ENCODE data around the gene ERI2. TPM values are rescaled to one million over a fixed set of nuclear protein-coding genes. Genes with fewer than 3 reads are reported as not detected.

Gene ERI2
- total RNA-seq, 5 donors from 2014 or later (not counting 1 experiment from before 2014, with no cell fraction given), result 2.3 to 3.0 (median 2.4) TPM

- ATAC-seq (replicated peaks in 1 of 4), result no peak
- H3K4me1 ChIP-seq (ENCODE audit: control insufficient read depth in 1 of 2, extremely low read depth in 1 of 2, insufficient read depth in 2 of 2, low read length in 2 of 2), result peaks cover 7 to 18% of the 10 kb centered on the region in 2 experiments
- no peak overlapping the region for H3K27ac ChIP-seq (ENCODE audit: low read length)
- H3K27ac Mint-ChIP-seq, result no peak overlapping the region
- ChIA-PET POLR2A (no interaction called here), CTCF (no interaction called here)
- no peaks in the 10 kb centered on the region for H3K27me3 ChIP-seq (replicated peaks in 1 of 2; ENCODE audit: control insufficient read depth in 2 of 2, extremely low read depth in 1 of 2, insufficient read depth in 2 of 2, low read length in 1 of 2)
- no peaks in the 10 kb centered on the region for H3K36me3 ChIP-seq (ENCODE audit: control insufficient read depth in 2 of 2, extremely low read depth in 1 of 2, insufficient read depth in 1 of 2, low read length in 1 of 2)
- no peaks in the 10 kb centered on the region for H3K9me3 ChIP-seq
- no CpG with 5 or more reads among the region's 2 CpGs for WGBS (ENCODE audit: insufficient coverage)
- peaks cover 22% of the 10 kb centered on the region for H3K36me3 Mint-ChIP-seq
- DNase-seq, result no peak
- no peak overlapping the region for H3K4me3 Mint-ChIP-seq
- no peaks in the 10 kb centered on the region for H3K27me3 Mint-ChIP-seq
- peaks cover 7 to 26% (median 16%) of the 10 kb centered on the region in 3 donors for H3K9me3 Mint-ChIP-seq
- H3K4me3 ChIP-seq (ENCODE audit: control insufficient read depth in 1 of 2, extremely low read depth in 1 of 2, low read length in 1 of 2), result no peak overlapping the region
- peaks cover 11 to 13% (median 11%) of the 10 kb centered on the region in 3 donors for H3K4me1 Mint-ChIP-seq
Observed at GRCh38 chr16:20839504-20839903, 33.2 kb upstream of the ERI2 start.

- no peak overlapping the region for H3K4me3 Mint-ChIP-seq
- Histone ChIP-seq H3K27me3 (replicated peaks in 1 of 2; ENCODE audit: control insufficient read depth in 2 of 2, extremely low read depth in 1 of 2, insufficient read depth in 2 of 2, low read length in 1 of 2) (no peaks in the 10 kb centered on the region), H3K36me3 (ENCODE audit: control insufficient read depth in 2 of 2, extremely low read depth in 1 of 2, insufficient read depth in 1 of 2, low read length in 1 of 2) (no peaks in the 10 kb centered on the region), H3K4me3 (ENCODE audit: control insufficient read depth in 1 of 2, extremely low read depth in 1 of 2, low read length in 1 of 2) (no peak overlapping the region), H3K4me1 (ENCODE audit: control insufficient read depth in 1 of 2, extremely low read depth in 1 of 2, insufficient read depth in 2 of 2, low read length in 2 of 2) (peaks cover 0 to 6% of the 10 kb centered on the region in 2 experiments), H3K9me3 (no peaks in the 10 kb centered on the region), H3K27ac (ENCODE audit: low read length) (no peak overlapping the region)
- POLR2A ChIA-PET, result no interaction called here
- CTCF ChIA-PET, result no interaction called here
- peaks cover 0 to under 1% (median 0%) of the 10 kb centered on the region in 3 donors for H3K4me1 Mint-ChIP-seq
- H3K27me3 Mint-ChIP-seq, result no peaks in the 10 kb centered on the region
- H3K36me3 Mint-ChIP-seq, result peaks cover 22% of the 10 kb centered on the region
- no peak overlapping the region for H3K27ac Mint-ChIP-seq
- no peak for DNase-seq
- peaks cover 9 to 28% (median 16%) of the 10 kb centered on the region in 3 donors for H3K9me3 Mint-ChIP-seq
- 100% methylated on average over 1 of the region's 1 CpG for WGBS (ENCODE audit: insufficient coverage)
- ATAC-seq (replicated peaks in 1 of 4), result no peak
Observed at GRCh38 chr16:20838240-20838639, 32.0 kb upstream of the ERI2 start.

- Mint-ChIP-seq H3K36me3 (peaks cover 22% of the 10 kb centered on the region), H3K4me3 (no peak overlapping the region), H3K9me3 (peaks cover 9 to 28% (median 16%) of the 10 kb centered on the region in 3 donors), H3K4me1 (no peaks in the 10 kb centered on the region), H3K27ac (no peak overlapping the region), H3K27me3 (no peaks in the 10 kb centered on the region)
- Histone ChIP-seq H3K27me3 (replicated peaks in 1 of 2; ENCODE audit: control insufficient read depth in 2 of 2, extremely low read depth in 1 of 2, insufficient read depth in 2 of 2, low read length in 1 of 2) (no peaks in the 10 kb centered on the region), H3K4me3 (ENCODE audit: control insufficient read depth in 1 of 2, extremely low read depth in 1 of 2, low read length in 1 of 2) (no peak overlapping the region), H3K4me1 (ENCODE audit: control insufficient read depth in 1 of 2, extremely low read depth in 1 of 2, insufficient read depth in 2 of 2, low read length in 2 of 2) (no peaks in the 10 kb centered on the region), H3K36me3 (ENCODE audit: control insufficient read depth in 2 of 2, extremely low read depth in 1 of 2, insufficient read depth in 1 of 2, low read length in 1 of 2) (no peaks in the 10 kb centered on the region), H3K27ac (ENCODE audit: low read length) (no peak overlapping the region), H3K9me3 (no peaks in the 10 kb centered on the region)
- no CpG with 5 or more reads among the region's 2 CpGs for WGBS (ENCODE audit: insufficient coverage)
- ChIA-PET CTCF (no interaction called here), POLR2A (no interaction called here)
- ATAC-seq (replicated peaks in 1 of 4), result no peak
- DNase-seq, result no peak
Observed at GRCh38 chr16:20833086-20833485, 26.8 kb upstream of the ERI2 start.

DNA sequence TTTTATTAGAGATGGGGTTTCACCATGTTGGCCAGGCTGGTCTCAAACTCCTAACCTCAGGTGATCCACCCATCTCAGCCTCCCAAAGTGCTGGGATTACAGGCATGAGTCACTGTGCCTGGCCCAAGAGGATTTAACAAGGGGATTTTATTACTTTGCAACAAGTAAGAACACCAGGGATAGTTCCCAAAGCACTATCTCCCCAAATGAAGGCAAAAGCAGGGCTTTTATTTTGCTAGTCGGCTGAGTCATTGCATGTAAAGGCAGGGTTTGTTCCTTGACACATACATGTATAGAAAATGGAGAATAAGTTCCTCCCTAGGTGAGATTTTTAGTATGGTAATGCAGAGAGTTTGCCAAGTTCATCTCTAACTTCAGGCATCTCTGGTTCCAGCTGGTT is 24.1 kb upstream of the ERI2 start:
- no peak for ATAC-seq (replicated peaks in 1 of 4)

GRCh38 chr16:20829536-20829935 is 23.3 kb upstream of the ERI2 start:
- Mint-ChIP-seq H3K36me3 (no peaks in the 10 kb centered on the region), H3K4me1 (no peaks in the 10 kb centered on the region), H3K27me3 (no peaks in the 10 kb centered on the region), H3K4me3 (no peak overlapping the region), H3K27ac (no peak overlapping the region), H3K9me3 (peaks cover 0 to 2% (median 2%) of the 10 kb centered on the region in 3 donors)
- no peaks in the 10 kb centered on the region for H3K36me3 ChIP-seq (ENCODE audit: control insufficient read depth in 2 of 2, extremely low read depth in 1 of 2, insufficient read depth in 1 of 2, low read length in 1 of 2)
- DNase-seq, result no peak
- H3K9me3 ChIP-seq, result no peaks in the 10 kb centered on the region
- no peaks in the 10 kb centered on the region for H3K4me1 ChIP-seq (ENCODE audit: control insufficient read depth in 1 of 2, extremely low read depth in 1 of 2, insufficient read depth in 2 of 2, low read length in 2 of 2)
- H3K4me3 ChIP-seq (ENCODE audit: control insufficient read depth in 1 of 2, extremely low read depth in 1 of 2, low read length in 1 of 2), result no peak overlapping the region
- no peak for ATAC-seq (replicated peaks in 1 of 4)
- no peaks in the 10 kb centered on the region for H3K27me3 ChIP-seq (replicated peaks in 1 of 2; ENCODE audit: control insufficient read depth in 2 of 2, extremely low read depth in 1 of 2, insufficient read depth in 2 of 2, low read length in 1 of 2)
- 100% methylated on average over 1 of the region's 1 CpG for WGBS (ENCODE audit: insufficient coverage)
- no peak overlapping the region for H3K27ac ChIP-seq (ENCODE audit: low read length)
- CTCF ChIA-PET, result no interaction called here
- POLR2A ChIA-PET, result no interaction called here

More for the DNA sequence above, 24.1 kb upstream of the ERI2 start:
- Histone ChIP-seq H3K9me3 (no peaks in the 10 kb centered on the region), H3K4me3 (ENCODE audit: control insufficient read depth in 1 of 2, extremely low read depth in 1 of 2, low read length in 1 of 2) (no peak overlapping the region), H3K27me3 (replicated peaks in 1 of 2; ENCODE audit: control insufficient read depth in 2 of 2, extremely low read depth in 1 of 2, insufficient read depth in 2 of 2, low read length in 1 of 2) (no peaks in the 10 kb centered on the region), H3K27ac (ENCODE audit: low read length) (no peak overlapping the region), H3K36me3 (ENCODE audit: control insufficient read depth in 2 of 2, extremely low read depth in 1 of 2, insufficient read depth in 1 of 2, low read length in 1 of 2) (no peaks in the 10 kb centered on the region), H3K4me1 (ENCODE audit: control insufficient read depth in 1 of 2, extremely low read depth in 1 of 2, insufficient read depth in 2 of 2, low read length in 2 of 2) (no peaks in the 10 kb centered on the region)
- H3K36me3 Mint-ChIP-seq, result peaks cover 5% of the 10 kb centered on the region
- H3K27me3 Mint-ChIP-seq, result no peaks in the 10 kb centered on the region
- no peak overlapping the region for H3K4me3 Mint-ChIP-seq
- ChIA-PET CTCF (no interaction called here), POLR2A (no interaction called here)
- peaks cover 2 to 10% (median 4%) of the 10 kb centered on the region in 3 donors for H3K9me3 Mint-ChIP-seq
- no peak overlapping the region for H3K27ac Mint-ChIP-seq
- DNase-seq, result no peak
- H3K4me1 Mint-ChIP-seq, result no peaks in the 10 kb centered on the region
- no CpG with 5 or more reads among the region's 1 CpG for WGBS (ENCODE audit: insufficient coverage)

GRCh38 chr16:20826039-20826566 is 19.8 kb upstream of the ERI2 start:
- H3K27ac ChIP-seq (ENCODE audit: low read length), result no peak overlapping the region
- ChIA-PET POLR2A (interaction anchor here in 1 of 2 donors (0.6 kb wide), 1 partner anchor 390 kb away, joined by 6 read pairs; no protein-coding TSS in a partner anchor), CTCF (interaction anchor here in 1 of 2 donors (0.7 kb wide), 1 partner anchor 281 kb away, joined by 3 read pairs; no protein-coding TSS in a partner anchor)
- no peak overlapping the region for H3K4me3 Mint-ChIP-seq
- H3K36me3 Mint-ChIP-seq, result no peaks in the 10 kb centered on the region
- 93% methylated on average over 3 of the region's 3 CpGs for WGBS (ENCODE audit: insufficient coverage)
- no peaks in the 10 kb centered on the region for H3K9me3 Mint-ChIP-seq
- no peak overlapping the region for H3K27ac Mint-ChIP-seq
- H3K4me1 ChIP-seq (ENCODE audit: control insufficient read depth in 1 of 2, extremely low read depth in 1 of 2, insufficient read depth in 2 of 2, low read length in 2 of 2), result peaks cover 0 to 4% of the 10 kb centered on the region in 2 experiments
- H3K4me3 ChIP-seq (ENCODE audit: control insufficient read depth in 1 of 2, extremely low read depth in 1 of 2, low read length in 1 of 2), result no peak overlapping the region
- ATAC-seq (replicated peaks in 1 of 4) (no peak), DNase-seq (no peak)
- no peaks in the 10 kb centered on the region for H3K27me3 ChIP-seq (replicated peaks in 1 of 2; ENCODE audit: control insufficient read depth in 2 of 2, extremely low read depth in 1 of 2, insufficient read depth in 2 of 2, low read length in 1 of 2)
- no peaks in the 10 kb centered on the region for H3K27me3 Mint-ChIP-seq
- H3K9me3 ChIP-seq, result no peaks in the 10 kb centered on the region
- peaks cover 3 to 7% (median 6%) of the 10 kb centered on the region in 3 donors for H3K4me1 Mint-ChIP-seq
- no peaks in the 10 kb centered on the region for H3K36me3 ChIP-seq (ENCODE audit: control insufficient read depth in 2 of 2, extremely low read depth in 1 of 2, insufficient read depth in 1 of 2, low read length in 1 of 2)

Data from T-cell (primary cell).